SK-N-MC (cell line): ENCODE data around the gene ARHGEF16.

Experiments
- DNase-seq: peaks from one replicate; pipeline ENCODE4 v3.0.0-alpha.2; 2011; ENCODE audit warnings: low read depth, low spot score
- H3K27ac ChIP-seq: fragments of 200-600 bp; sonication (generic); 2 replicates; pipeline ENCODE4 v1.5.1; 2016; ENCODE audit warnings: mixed run types
- H3K36me3 ChIP-seq: fragments of 200-600 bp; sonication (generic); 2 replicates; pipeline ENCODE4 v1.6.1; 2017; ENCODE audit warnings: antibody characterized with exemption, low read length, mixed read lengths; ENCODE audit not compliant: insufficient read depth
- H3K4me3 ChIP-seq: fragments of 200-600 bp; sonication (generic); 2 replicates; pipeline ENCODE4 v1.5.1; 2016
- H3K9ac ChIP-seq: fragments of 200-600 bp; sonication (generic); 2 replicates; pipeline ENCODE4 v1.8.0; 2017; ENCODE audit warnings: mixed run types, mixed read lengths; ENCODE audit not compliant: insufficient read length
- H3K9me3 ChIP-seq: fragments of 200-600 bp; sonication (generic); 2 replicates; pipeline ENCODE4 v1.6.1; 2017; ENCODE audit warnings: low read depth, mild to moderate bottlenecking, antibody characterized with exemption, low read length, moderate library complexity, mixed read lengths
- EZH2 ChIP-seq: fragments of 200-600 bp; sonication (generic); IDR thresholded peaks from one replicate; pipeline ENCODE4 v1.6.1; 2017; ENCODE audit warnings: antibody characterized with exemption
- FOXP2 ChIP-seq: optimal IDR thresholded peaks from 2 replicates; pipeline ENCODE3; 2011; ENCODE audit warnings: mild to moderate bottlenecking, moderate library complexity; ENCODE audit not compliant: insufficient read depth; ENCODE audit errors: extremely low read length, control extremely low read depth
- POLR2AphosphoS5 ChIP-seq: IDR thresholded peaks from 2 replicates; pipeline ENCODE4 v1.6.1; 2012; ENCODE audit warnings: mild to moderate bottlenecking, low read depth, low read length, borderline replicate concordance

Gene ARHGEF16

DNA sequence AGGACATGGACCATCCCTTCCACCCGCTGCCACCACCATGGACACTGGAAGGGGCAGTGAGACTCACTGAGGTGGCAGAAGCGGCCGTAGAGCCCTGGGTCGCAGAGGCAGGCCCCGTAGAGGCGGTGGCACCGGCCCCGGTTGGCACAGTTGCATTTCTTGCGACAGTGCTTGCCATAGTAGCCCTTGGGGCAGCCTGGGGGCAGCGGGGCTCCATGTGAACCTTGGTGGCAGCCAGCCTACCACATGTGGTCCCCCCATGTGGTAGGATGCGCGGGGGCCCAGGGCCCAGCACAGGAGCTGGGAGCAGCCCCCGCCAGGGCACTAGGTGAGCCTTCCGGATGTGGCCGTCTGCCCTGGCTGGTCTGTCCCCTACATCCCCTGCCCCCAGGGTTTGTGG is 51.6 kb downstream of the ARHGEF16 start:
- Histone ChIP-seq H3K9ac (no peak overlapping the region), H3K9me3 (no peaks in the 10 kb centered on the region), H3K27ac (no peak overlapping the region), H3K4me3 (no peak overlapping the region), H3K36me3 (no peaks in the 10 kb centered on the region)
- DNase-seq = no peak
- TF ChIP-seq POLR2AphosphoS5 (no peak), FOXP2 (no peak), EZH2 (no peak)

DNA sequence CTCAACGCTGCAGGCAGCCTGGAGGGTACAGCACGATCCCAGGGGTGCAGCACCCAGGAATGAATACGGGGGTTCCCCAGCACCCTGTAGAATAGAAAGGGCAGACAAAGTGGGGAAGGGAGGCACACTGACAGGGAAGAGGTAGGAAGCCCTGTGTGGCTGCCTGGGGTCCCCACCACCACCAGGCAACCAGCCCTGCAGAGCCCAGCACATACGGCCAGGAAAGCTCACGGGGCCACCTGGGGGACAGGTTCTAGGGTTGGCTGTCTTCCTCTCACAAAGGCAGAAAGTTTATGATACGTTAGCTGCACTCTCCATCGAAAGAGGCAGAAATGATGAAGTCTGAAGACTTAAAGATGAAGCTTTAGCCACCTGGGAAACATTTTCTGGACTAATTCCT is 52.5 kb downstream of the ARHGEF16 start:
- no peak for TF ChIP-seq POLR2AphosphoS5
- Histone ChIP-seq H3K4me3 (no peak overlapping the region), H3K27ac (no peak overlapping the region), H3K9ac (no peak overlapping the region), H3K36me3 (no peaks in the 10 kb centered on the region), H3K9me3 (no peaks in the 10 kb centered on the region)
- DNase-seq = no peak

DNA sequence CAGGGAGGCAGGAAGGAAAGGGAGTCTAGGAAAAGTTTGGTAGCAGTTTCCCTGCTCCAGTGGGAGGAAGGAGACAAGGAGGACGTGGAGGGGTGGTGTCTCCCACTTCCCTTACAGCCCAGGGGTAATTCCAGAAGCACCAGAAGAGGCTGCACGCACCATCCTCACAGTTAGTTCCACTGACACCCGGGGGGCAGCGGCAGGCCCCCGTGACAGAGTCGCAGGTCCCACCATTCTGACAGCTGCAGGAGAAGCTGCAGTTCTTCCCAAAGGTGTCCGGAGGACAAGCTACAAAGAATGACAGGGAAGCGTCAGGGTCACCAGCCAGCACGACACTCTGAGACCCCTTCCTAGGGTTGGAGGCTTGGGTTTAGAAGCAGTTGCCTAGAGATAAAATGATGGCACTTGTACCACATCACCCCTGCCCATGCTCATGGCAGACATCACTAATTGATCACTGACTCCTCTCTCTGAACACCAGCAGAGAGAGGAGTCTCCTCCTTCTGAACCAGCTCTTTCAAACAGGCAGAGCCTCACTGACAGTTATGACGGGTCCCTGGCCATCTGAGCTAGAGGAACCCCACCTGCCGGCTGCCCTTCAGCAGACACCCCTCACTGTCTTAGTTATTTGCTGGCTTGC is 53.3 kb downstream of the ARHGEF16 start:
- H3K9me3 ChIP-seq = no peaks in the 10 kb centered on the region
- no peak overlapping the region for H3K4me3 ChIP-seq
- DNase-seq = no peak
- TF ChIP-seq FOXP2 (no peak), EZH2 (no peak), POLR2AphosphoS5 (no peak)
- no peak overlapping the region for H3K9ac ChIP-seq
- H3K36me3 ChIP-seq = no peaks in the 10 kb centered on the region
- H3K27ac ChIP-seq = no peak overlapping the region

DNA sequence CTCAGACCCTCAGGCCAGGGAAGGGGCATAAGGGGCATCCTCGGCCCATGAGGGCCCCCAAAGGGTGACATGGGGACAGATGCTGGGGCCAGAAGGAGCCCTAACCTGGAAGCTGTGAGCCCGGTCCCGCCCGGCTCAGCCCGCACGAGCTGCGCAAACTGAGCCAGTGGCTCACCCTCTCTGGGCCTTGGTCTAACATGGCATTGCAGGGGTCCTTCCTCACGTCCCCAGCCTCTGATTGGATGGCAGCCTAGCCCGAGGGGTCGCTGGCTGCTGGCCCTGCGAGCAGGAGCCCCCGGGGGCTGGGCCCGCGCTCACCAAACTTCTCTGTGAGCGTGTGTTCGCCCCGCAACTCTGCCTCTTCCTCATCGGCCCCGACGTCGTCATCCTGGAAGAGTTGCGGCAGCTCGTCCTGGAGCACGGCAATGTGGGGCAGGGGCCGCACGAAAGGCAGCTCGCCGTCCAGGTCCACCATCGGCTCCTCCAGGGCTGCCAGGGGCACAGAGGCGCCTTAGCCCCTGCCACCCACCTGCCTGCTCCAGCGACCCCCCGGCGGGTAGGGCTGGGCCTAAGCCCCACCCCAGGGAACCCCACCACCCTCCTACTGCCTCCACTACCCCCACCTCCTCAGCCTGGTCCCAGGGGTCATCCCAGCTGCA is 54.4 kb downstream of the ARHGEF16 start:
- Histone ChIP-seq H3K9ac (no peak overlapping the region), H3K9me3 (no peaks in the 10 kb centered on the region), H3K4me3 (no peak overlapping the region), H3K36me3 (no peaks in the 10 kb centered on the region), H3K27ac (no peak overlapping the region)
- DNase-seq = no peak
- TF ChIP-seq POLR2AphosphoS5 = no peak
- TF ChIP-seq EZH2 = no peak
- no peak for TF ChIP-seq FOXP2

DNA sequence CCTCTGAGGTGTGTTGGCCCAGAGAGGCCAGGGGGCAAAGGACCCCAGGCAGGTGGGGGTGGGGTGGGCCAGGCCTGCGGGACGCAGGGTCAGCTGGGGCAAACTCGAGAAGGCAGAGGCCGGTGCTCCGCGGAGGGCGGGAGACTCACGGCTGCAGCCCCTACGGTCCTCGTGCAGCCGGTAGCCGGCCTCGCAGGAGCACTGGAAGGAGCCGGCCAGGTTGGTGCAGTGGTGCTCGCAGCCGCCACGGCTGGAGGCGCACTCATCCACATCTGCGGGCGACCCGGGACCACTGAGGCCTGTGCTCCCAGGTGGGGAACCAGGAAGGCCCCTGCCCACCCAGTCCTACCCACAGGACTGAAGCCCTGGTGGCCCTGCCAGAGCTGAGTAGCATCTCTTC is 55.3 kb downstream of the ARHGEF16 start:
- H3K27ac ChIP-seq = no peak overlapping the region
- no peak overlapping the region for H3K9ac ChIP-seq
- no peak for DNase-seq
- H3K36me3 ChIP-seq = no peaks in the 10 kb centered on the region
- H3K4me3 ChIP-seq = no peak overlapping the region
- TF ChIP-seq POLR2AphosphoS5 = no peak
- TF ChIP-seq FOXP2 = no peak
- TF ChIP-seq EZH2 = no peak
- H3K9me3 ChIP-seq = no peaks in the 10 kb centered on the region

DNA sequence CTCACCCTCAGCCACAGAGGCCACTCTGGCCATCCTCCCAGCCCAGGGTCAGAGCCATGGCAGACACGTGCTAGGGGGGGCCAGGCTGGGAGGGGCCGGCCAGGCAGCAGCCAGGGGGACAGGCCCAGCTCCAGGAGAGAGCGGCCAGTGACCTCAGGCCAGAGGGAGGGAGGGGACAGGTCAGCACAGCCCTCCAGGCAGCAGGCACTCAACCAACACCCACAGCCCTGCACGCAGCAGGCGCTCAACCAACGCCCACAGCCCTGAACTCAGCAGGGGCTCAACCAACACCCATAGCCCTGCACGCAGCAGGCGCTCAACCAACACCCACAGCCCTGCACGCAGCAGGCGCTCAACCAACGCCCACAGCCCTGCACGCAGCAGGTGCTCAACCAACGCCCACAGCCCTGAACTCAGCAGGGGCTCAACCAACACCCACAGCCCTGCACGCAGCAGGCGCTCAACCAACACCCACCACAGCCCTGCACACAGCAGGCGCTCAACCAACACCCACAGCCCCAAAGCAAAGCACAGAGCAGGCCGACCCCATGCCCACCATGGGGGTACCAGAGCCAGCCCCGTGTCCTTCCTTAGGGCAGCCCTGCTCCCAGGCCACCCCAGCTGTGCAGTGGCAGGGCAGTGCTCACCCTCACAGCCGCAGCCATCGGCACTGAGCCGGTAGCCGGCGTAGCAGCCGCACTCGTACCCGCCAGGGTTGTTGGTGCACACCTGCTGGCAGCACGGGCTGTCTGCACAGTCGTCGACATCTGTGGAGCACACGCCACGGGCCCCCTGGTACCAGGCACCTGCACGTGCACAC is 55.9 kb downstream of the ARHGEF16 start:
- no peaks in the 10 kb centered on the region for H3K36me3 ChIP-seq
- H3K27ac ChIP-seq = no peak overlapping the region
- no peaks in the 10 kb centered on the region for H3K9me3 ChIP-seq
- TF ChIP-seq EZH2 (no peak), POLR2AphosphoS5 (no peak), FOXP2 (no peak)
- H3K4me3 ChIP-seq = no peak overlapping the region
- no peak for DNase-seq
- H3K9ac ChIP-seq = no peak overlapping the region

DNA sequence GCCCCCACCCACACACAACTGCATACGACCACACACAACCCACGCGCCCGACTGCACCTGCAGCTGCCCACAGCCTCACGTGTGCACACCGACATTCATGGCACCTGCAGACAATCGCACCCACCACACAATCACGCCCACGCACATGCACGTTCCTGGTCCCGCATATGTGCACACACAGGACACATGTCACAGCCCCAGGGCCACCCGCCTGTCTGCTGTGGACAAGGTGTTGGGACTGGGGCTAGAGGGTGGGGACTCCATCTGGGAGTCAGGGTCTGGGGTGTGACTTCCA is 56.4 kb downstream of the ARHGEF16 start:
- no peak for DNase-seq
- H3K27ac ChIP-seq = no peak overlapping the region
- H3K36me3 ChIP-seq = no peaks in the 10 kb centered on the region
- H3K9ac ChIP-seq = no peak overlapping the region
- H3K9me3 ChIP-seq = no peaks in the 10 kb centered on the region
- H3K4me3 ChIP-seq = no peak overlapping the region
- TF ChIP-seq POLR2AphosphoS5 = no peak
- TF ChIP-seq EZH2 = no peak
- TF ChIP-seq FOXP2 = no peak

DNA sequence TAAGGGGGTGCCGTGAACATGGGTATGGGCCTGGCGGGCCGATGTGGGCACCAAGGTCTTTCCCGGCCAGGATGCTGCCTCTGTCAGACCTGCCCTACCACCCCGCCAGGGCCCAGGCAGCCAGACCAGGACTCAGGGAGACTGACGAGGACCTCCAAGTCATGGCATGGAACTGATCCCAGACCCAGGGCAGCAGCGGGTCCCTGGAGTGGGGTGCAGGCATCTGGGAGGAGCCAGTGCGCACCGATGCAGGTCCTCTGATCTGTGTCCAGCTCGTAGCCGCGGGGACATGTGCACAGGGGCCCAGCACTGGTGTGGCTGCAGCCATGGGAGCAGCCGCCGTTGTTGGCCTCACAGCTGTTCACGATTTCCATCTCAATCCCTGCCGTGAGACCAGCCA is 56.8 kb downstream of the ARHGEF16 start:
- no peak for DNase-seq
- Histone ChIP-seq H3K27ac (no peak overlapping the region), H3K9me3 (no peaks in the 10 kb centered on the region), H3K4me3 (no peak overlapping the region), H3K36me3 (no peaks in the 10 kb centered on the region), H3K9ac (no peak overlapping the region)
- TF ChIP-seq FOXP2 (no peak), EZH2 (no peak), POLR2AphosphoS5 (no peak)
